AG04449 (cell line): ENCODE data around the gene FAM124B.
"Not testable (repeated sequence)": the region's sequence is repeated elsewhere in the genome, so short reads cannot be mapped to it uniquely, and the experiment has no call there.

Experiments
- CTCF ChIA-PET: fragments of 350-600 bp; formaldehyde crosslinking; extraction: SDS; loops from one replicate; lab custom pipeline; 2021; ENCODE audit warnings: antibody characterized with exemption; lab: Yijun Ruan, JAX
- POLR2A ChIA-PET: fragments of 400-600, 350-600 bp; formaldehyde crosslinking; extraction: SDS; loops from one replicate; lab custom pipeline; 2020; ENCODE audit warnings: antibody characterized with exemption, inconsistent platforms; lab: Yijun Ruan, JAX
- DNase-seq: peaks from one replicate; pipeline ENCODE4 v3.0.0-alpha.2; 2010; ENCODE audit warnings: low read depth, low spot score
- H3K4me3 ChIP-seq: 2 replicates; pipeline ENCODE4 v1.5.1; 2011; ENCODE audit warnings: low read depth, mild to moderate bottlenecking, control low read depth, low read length
- CTCF ChIP-seq: IDR thresholded peaks from one replicate; pipeline ENCODE4 v1.5.1; 2011; ENCODE audit warnings: mild to moderate bottlenecking, moderate library complexity, low read length, control low read depth, inconsistent platforms; ENCODE audit not compliant: insufficient read depth; ENCODE audit errors: missing control alignments

The FAM124B gene

GRCh38 chr2:224403657-224404056 is 1.8 kb upstream of the FAM124B start:
- no peak for DNase-seq
- H3K4me3 ChIP-seq: no peak overlapping the region
- POLR2A ChIA-PET: interaction anchor here (1.4 kb wide), 1 partner anchor 9 kb away, joined by 3 read pairs; no protein-coding TSS in a partner anchor
- no peak for TF ChIP-seq CTCF
- CTCF ChIA-PET: interaction anchor here (1.4 to 1.7 kb wide), 2 partner anchors 35 to 247 kb away, joined by 5 to 6 read pairs; no protein-coding TSS in a partner anchor

- TF ChIP-seq CTCF: no peak
- no peak overlapping the region for H3K4me3 ChIP-seq
- CTCF ChIA-PET: interaction anchor here (1.5 to 4.9 kb wide), 3 partner anchors 32 to 249 kb away, joined by 3 to 19 read pairs (median 7); no protein-coding TSS in a partner anchor
- POLR2A ChIA-PET: no interaction called here
- DNase-seq: no peak
Observed at GRCh38 chr2:224400886-224401632, 848 bp downstream of the FAM124B start.

- CTCF ChIA-PET: interaction anchor here (1.1 to 4.9 kb wide), 5 partner anchors 11 to 250 kb away, joined by 3 to 19 read pairs (median 3); no protein-coding TSS in a partner anchor
- no peak for TF ChIP-seq CTCF
- POLR2A ChIA-PET: no interaction called here
- H3K4me3 ChIP-seq: no peak overlapping the region
- no peak for DNase-seq
Observed at GRCh38 chr2:224400174-224400810, 1.6 kb downstream of the FAM124B start.

- POLR2A ChIA-PET: no interaction called here
- TF ChIP-seq CTCF: no peak
- no peak for DNase-seq
- no peak overlapping the region for H3K4me3 ChIP-seq
- CTCF ChIA-PET: interaction anchor here (4.9 kb wide), 1 partner anchor 29 kb away, joined by 19 read pairs; no protein-coding TSS in a partner anchor
Observed at GRCh38 chr2:224398289-224398688, 3.6 kb downstream of the FAM124B start.

GRCh38 chr2:224397100-224397499 is 4.8 kb downstream of the FAM124B start:
- H3K4me3 ChIP-seq, DNase-seq, POLR2A ChIA-PET, CTCF ChIA-PET: not testable (repeated sequence)

GRCh38 chr2:224395620-224396390 is 6.1 kb downstream of the FAM124B start:
- DNase-seq: no peak
- ChIA-PET POLR2A (no interaction called here), CTCF (interaction anchor here (1.1 to 1.5 kb wide), 2 partner anchors 27 kb away, joined by 3 read pairs; no protein-coding TSS in a partner anchor)
- no peak overlapping the region for H3K4me3 ChIP-seq
- TF ChIP-seq CTCF: no peak
